ENCODE data around the gene SLX4IP. TPM values are rescaled to one million over a fixed set of nuclear protein-coding genes. Genes with fewer than 3 reads are reported as not detected.

SLX4IP gene
- total RNA-seq, 4 donors from 2014 or later = 1.3 to 3.0 (median 1.9) TPM

DNA sequence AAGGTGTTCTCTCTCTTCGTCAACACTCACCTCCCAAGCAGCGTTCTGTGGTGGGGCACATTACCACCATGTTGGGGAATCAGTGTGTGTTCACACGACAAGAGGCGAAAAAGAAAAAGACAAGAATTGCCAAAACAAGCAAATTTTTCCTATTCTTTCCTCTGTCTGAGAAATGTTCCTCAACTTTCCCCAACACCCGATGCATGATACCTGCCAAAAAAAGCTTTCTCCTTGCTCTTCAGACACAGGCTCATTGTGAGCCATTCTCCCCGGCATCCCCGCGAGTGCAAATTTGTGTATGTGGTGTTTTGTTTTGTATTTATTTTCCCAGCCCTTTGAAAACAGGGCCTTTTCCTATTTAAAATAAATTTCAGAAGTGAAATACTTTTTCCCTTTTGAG, 137.7 kb downstream of the SLX4IP start:
- Histone ChIP-seq H3K27me3 (no peaks in the 10 kb centered on the region), H3K36me3 (no peaks in the 10 kb centered on the region), H3K4me1 (no peaks in the 10 kb centered on the region), H3K4me3 (no peak overlapping the region), H3K27ac (no peak overlapping the region), H3K9me3 (no peaks in the 10 kb centered on the region)
- 88 to 94% methylated on average over 7 to 8 of the region's 8 CpGs for WGBS, 2 donors (ENCODE audit: low coverage in 1 of 2)
- no peak for ATAC-seq
- TF ChIP-seq, protein P1, sequence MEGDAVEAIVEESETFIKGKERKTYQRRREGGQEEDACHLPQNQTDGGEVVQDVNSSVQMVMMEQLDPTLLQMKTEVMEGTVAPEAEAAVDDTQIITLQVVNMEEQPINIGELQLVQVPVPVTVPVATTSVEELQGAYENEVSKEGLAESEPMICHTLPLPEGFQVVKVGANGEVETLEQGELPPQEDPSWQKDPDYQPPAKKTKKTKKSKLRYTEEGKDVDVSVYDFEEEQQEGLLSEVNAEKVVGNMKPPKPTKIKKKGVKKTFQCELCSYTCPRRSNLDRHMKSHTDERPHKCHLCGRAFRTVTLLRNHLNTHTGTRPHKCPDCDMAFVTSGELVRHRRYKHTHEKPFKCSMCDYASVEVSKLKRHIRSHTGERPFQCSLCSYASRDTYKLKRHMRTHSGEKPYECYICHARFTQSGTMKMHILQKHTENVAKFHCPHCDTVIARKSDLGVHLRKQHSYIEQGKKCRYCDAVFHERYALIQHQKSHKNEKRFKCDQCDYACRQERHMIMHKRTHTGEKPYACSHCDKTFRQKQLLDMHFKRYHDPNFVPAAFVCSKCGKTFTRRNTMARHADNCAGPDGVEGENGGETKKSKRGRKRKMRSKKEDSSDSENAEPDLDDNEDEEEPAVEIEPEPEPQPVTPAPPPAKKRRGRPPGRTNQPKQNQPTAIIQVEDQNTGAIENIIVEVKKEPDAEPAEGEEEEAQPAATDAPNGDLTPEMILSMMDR (IDR thresholded peaks at IDR 0.05) = no peak
- TF ChIP-seq POLR2AphosphoS5 (IDR thresholded peaks at IDR 0.05) (no peak), POLR2A (IDR thresholded peaks at IDR 0.05) (no peak), EP300 (IDR thresholded peaks at IDR 0.05) (no peak)

DNA sequence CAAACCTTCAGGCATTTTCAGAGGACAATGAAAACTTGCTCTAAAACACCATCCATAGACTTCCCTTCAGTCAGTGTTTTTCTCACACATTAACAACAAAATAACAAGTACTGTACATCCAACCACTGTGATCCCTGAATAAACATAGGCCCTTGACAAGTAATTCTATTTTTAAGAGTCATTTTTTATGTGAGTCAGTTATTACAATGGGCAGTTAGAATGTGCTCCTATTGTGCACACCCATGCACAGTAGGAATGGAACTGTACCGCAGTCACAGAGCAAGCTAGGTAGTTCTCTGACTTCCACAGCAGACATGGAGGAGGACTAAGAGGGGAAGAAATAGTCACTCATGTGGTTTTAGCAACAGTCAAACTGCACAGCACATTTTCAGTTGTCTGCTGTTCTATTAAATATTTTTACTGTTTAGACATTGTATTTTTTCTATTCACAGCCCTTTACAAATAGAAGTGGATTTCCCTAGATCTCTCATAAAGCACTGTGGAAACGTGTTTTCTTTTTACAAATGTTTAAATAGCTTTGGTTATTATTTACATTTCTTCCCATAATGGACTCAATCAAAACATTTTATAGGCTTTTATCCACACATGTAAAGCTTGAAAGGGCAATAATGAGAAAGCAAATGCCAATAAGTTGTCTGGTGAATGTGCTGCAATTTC, 138.3 kb downstream of the SLX4IP start:
- Histone ChIP-seq H3K4me1 (no peaks in the 10 kb centered on the region), H3K27me3 (no peaks in the 10 kb centered on the region), H3K4me3 (no peak overlapping the region), H3K36me3 (no peaks in the 10 kb centered on the region), H3K27ac (no peak overlapping the region), H3K9me3 (no peaks in the 10 kb centered on the region)
- WGBS, 2 donors (ENCODE audit: low coverage in 1 of 2) = 70% methylated on average over 2 of the region's 2 CpGs
- TF ChIP-seq POLR2AphosphoS5 (IDR thresholded peaks at IDR 0.05) (no peak), POLR2A (IDR thresholded peaks at IDR 0.05) (no peak), EP300 (IDR thresholded peaks at IDR 0.05) (no peak)
- TF ChIP-seq, protein P1 (IDR thresholded peaks at IDR 0.05) = no peak
- no peak for ATAC-seq

DNA sequence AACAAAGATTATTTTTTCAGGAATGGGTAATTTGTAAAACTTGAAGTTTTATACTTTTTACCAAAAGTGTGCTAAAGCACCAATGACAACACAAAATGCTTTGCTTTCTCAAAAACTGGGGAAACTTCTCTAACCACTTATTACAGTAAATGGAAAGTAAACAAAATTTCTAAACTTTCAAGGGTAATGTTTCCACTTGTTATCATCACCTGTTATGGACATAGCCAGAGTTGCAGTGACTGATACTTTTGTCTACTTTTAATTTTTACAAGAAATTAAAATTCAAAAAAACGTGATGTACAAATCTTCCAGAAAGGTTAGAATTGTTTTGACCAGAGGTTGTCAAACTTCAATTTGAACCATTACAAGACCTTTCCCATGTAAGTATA, 138.8 kb downstream of the SLX4IP start:
- no peaks in the 10 kb centered on the region for H3K4me1 ChIP-seq
- H3K27me3 ChIP-seq = no peaks in the 10 kb centered on the region
- TF ChIP-seq POLR2A (IDR thresholded peaks at IDR 0.05) (no peak), POLR2AphosphoS5 (IDR thresholded peaks at IDR 0.05) (no peak), EP300 (IDR thresholded peaks at IDR 0.05) (no peak)
- TF ChIP-seq, protein P1 (IDR thresholded peaks at IDR 0.05) = no peak
- H3K4me3 ChIP-seq = no peak overlapping the region
- H3K27ac ChIP-seq = no peak overlapping the region
- ATAC-seq = no peak
- no peaks in the 10 kb centered on the region for H3K9me3 ChIP-seq
- no peaks in the 10 kb centered on the region for H3K36me3 ChIP-seq
- 70 to 73% methylated on average over 1 of the region's 1 CpG for WGBS, 2 donors (ENCODE audit: low coverage in 1 of 2)

DNA sequence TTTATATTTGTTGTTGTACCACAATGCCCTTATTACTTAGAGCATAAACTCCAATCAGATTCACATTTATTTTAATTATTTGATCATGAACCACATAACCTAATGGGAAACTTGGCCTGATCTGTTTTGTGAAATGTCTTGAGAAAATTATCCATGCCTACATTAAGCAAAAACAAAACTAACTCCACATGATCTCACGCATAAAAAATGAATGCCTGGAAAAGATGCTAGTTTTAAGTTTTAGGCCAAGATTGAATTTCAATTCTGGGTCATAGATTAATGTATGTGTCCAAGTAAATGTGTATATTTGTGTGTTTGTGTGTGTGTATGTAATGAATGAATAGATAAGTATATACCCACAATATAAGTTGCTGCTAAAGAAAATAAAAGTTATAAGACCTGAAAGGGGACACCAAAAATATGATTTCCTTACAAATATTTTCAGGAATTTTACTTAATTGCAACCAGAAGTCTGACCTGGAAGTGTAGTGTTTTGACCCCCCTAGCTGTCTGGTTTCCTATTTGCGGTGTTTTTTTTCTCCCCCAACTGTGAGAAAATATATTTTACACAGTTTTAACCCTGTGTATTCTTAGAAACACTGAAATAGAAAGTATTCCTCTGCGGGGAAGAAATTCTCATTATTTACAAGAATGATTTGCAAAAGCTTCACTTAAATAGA, 141.4 kb downstream of the SLX4IP start:
- H3K4me3 ChIP-seq = no peak overlapping the region
- TF ChIP-seq, protein P1 (IDR thresholded peaks at IDR 0.05) = no peak
- no peak for TF ChIP-seq EP300 (IDR thresholded peaks at IDR 0.05)
- H3K4me1 ChIP-seq = no peaks in the 10 kb centered on the region
- ATAC-seq = no peak
- H3K9me3 ChIP-seq = no peaks in the 10 kb centered on the region
- 60 to 81% methylated on average over 3 of the region's 3 CpGs for WGBS, 2 donors (ENCODE audit: low coverage in 1 of 2)
- no peaks in the 10 kb centered on the region for H3K27me3 ChIP-seq
- H3K27ac ChIP-seq = no peak overlapping the region
- H3K36me3 ChIP-seq = no peaks in the 10 kb centered on the region

DNA sequence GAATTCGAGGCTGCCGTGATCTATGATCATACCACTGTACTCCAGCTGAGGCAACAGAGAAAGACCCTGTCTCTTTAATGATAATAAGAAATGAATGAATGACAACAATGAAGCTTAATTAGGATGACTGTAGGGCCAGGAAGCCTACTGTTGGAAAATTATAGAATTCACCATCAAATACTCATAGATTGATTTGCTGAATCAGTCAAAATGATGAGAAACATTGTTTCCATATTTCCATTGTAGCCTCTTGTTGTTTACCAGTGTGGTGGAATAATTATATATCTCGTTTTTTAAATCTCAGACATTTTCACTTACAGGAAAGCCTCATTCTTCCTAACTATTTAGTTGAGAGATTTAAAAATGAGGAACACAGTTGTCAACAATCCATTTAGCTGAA, 142.5 kb downstream of the SLX4IP start:
- Histone ChIP-seq H3K9me3 (no peaks in the 10 kb centered on the region), H3K4me3 (no peak overlapping the region), H3K36me3 (no peaks in the 10 kb centered on the region), H3K27me3 (no peaks in the 10 kb centered on the region), H3K27ac (no peak overlapping the region), H3K4me1 (no peaks in the 10 kb centered on the region)
- WGBS, 2 donors (ENCODE audit: low coverage in 1 of 2) = 88 to 94% methylated on average over 3 of the region's 3 CpGs
- no peak for ATAC-seq
- no peak for TF ChIP-seq POLR2AphosphoS5 (IDR thresholded peaks at IDR 0.05)
- no peak for TF ChIP-seq POLR2A (IDR thresholded peaks at IDR 0.05)
- no peak for TF ChIP-seq EP300 (IDR thresholded peaks at IDR 0.05)
- TF ChIP-seq, protein P1 (IDR thresholded peaks at IDR 0.05) = no peak

All from gastroesophageal sphincter (tissue), 4 donors.